LNCaP clone FGC (cell line): ENCODE data around the gene DDX1.
A peak's percentile ranks its signal among the peaks of the same experiment; 100 is the strongest.

Experiments used
- DNase-seq: peaks from one replicate; pipeline ENCODE4 v3.0.0-alpha.2; 2011; ENCODE audit warnings: low read depth
- H3K4me3 ChIP-seq: 2 replicates; pipeline ENCODE4 v1.5.1; 2011; ENCODE audit warnings: mild to moderate bottlenecking, low read depth, low read length, control low read depth
- TF ChIP-seq, protein P1 (sequence below): IDR thresholded peaks from 2 replicates; pipeline ENCODE4 v1.5.1; 2012; ENCODE audit warnings: mild to moderate bottlenecking; ENCODE audit not compliant: control insufficient read depth, insufficient read depth; ENCODE audit errors: extremely low read depth

The DDX1 gene

DNA sequence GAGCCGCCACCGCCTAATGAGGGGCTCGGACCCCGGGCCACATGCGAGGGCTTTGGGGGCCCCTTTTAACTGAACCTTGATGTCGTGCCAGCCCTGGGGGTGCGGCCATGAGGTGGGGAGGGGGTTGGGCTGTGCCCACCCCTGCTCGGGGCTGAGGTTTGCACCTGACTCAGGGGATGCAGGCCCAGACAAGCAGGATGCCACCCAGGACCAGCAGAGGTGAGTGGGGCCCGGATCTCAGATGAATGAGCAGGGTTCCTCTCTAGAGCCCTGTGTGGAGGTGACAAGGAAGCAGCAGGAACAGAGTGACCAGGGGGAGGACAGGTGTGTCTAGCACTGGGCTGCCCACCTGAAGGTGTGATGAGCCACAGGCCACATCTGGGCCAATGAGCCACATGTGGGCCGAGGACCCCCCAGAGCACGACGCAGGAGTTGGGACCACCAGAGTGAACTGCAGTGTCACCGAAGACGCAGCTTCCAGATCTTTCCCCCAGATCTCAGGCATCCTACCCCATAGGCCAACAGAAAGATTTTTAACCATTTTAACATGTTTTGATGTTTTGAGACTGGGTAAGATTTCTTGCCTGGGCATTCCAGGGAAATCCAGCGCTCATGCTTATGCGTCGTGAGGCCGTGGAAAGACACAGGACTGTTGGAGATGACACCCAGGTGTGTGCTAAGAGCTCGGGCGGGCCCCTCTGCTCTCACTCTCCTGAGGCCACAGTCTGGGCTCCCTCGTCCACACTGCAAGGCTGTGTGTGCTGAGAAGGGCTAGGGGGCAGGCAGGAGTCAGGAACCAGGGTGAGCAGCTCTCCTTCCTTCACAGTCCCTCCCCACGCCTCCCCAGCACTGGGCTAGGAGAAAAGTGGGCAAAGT is 73.6 kb downstream of the DDX1 start:
- no peak overlapping the region for H3K4me3 ChIP-seq
- TF ChIP-seq, protein P1, sequence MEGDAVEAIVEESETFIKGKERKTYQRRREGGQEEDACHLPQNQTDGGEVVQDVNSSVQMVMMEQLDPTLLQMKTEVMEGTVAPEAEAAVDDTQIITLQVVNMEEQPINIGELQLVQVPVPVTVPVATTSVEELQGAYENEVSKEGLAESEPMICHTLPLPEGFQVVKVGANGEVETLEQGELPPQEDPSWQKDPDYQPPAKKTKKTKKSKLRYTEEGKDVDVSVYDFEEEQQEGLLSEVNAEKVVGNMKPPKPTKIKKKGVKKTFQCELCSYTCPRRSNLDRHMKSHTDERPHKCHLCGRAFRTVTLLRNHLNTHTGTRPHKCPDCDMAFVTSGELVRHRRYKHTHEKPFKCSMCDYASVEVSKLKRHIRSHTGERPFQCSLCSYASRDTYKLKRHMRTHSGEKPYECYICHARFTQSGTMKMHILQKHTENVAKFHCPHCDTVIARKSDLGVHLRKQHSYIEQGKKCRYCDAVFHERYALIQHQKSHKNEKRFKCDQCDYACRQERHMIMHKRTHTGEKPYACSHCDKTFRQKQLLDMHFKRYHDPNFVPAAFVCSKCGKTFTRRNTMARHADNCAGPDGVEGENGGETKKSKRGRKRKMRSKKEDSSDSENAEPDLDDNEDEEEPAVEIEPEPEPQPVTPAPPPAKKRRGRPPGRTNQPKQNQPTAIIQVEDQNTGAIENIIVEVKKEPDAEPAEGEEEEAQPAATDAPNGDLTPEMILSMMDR = 0 out of 2 replicates have a peak, but pooled peaks have one; percentile 0
- no peak for DNase-seq

GRCh38 chr2:15665943-15666460 is 74.3 kb downstream of the DDX1 start:
- no peak for DNase-seq
- TF ChIP-seq, protein P1 = no peak
- H3K4me3 ChIP-seq = no peak overlapping the region

DNA sequence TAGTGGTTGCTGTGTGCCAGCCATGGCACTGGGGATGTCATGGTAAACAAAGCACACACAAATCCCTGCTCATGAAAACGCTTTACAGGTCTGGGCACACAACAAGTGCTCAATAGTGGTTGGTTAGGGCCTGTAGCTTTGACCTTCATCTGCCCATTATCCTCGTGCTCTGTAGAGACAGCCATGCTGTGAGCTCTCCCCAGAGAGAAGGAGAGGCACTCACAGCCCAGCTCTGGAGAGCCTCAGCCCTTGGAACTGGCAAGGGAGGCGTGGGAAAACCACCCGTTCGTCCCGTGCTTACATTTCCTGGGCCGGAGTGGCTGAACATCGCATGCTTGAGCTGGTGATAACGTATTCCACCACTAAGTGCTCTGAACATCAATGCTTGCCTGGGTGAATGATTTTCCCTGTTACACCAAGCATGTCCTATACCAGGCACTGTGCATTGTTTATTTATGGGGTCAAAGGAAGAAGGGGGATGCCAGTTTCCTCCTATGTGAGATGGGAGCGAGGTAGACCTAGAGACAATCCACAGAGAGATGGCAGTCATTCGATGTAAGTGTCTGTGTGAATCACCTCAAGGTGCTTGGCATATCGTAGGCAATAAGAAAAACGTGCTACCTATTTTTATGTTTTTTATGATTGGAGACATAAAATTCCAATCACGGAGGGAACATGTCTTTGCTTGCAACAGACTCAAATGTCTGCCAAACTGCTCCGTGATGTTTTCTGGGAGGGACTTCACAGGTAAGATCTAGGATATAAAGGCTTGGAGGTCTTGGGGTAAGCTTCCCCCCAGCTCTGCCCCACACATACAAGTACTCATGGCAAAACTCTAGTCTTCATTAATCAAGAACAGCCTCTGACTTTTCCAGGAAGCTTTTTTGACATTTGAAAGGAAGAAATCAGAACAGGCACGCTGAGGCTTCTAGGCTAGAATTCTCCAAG is 75.5 kb downstream of the DDX1 start:
- TF ChIP-seq, protein P1 = no peak
- H3K4me3 ChIP-seq = no peak overlapping the region
- peak; percentile 50 for DNase-seq

GRCh38 chr2:15667809-15668556 is 76.3 kb downstream of the DDX1 start:
- no peak for DNase-seq
- H3K4me3 ChIP-seq = no peak overlapping the region
- TF ChIP-seq, protein P1 = no peak

DNA sequence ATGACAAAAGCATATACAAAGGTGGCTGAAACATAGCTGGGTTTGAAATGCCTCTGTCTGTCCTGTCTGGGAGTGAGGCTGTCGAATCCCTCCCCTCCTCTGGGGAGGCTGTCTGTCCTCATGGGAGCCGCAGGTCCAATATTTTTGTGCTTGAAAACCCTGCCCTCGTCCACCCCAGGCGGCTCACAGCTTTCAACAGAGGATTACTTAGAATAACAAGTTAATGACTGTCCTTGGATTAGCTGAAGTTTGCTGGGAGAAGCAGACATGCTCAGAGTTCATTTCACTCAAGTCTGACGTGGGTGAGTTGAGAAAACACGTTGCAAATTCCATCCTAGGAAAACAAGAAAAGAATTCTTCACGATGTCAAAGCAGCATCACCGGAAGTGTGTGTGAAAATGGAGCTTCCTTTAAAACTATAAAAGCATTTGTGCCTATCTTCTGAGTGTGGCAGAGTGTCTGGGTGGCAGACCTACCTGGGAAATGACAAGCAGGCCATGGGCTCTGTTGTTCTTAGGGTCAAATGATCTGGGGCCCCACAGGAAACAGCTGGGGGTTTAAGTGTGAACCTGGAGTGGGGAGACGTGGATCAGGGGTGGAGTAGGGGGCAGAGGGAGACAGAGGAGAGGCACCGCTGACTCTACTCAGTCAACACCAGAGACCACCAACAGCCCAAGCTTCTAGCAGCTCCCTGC is 77.1 kb downstream of the DDX1 start:
- TF ChIP-seq, protein P1 = no peak
- DNase-seq = no peak
- no peak overlapping the region for H3K4me3 ChIP-seq
